GM12878 (cell line): Measurements from ENCODE around the gene ABCA4. TPM values are rescaled to one million over a fixed set of nuclear protein-coding genes. Genes with fewer than 3 reads are reported as not detected.

Source experiments
- ATF7 ChIP-seq: fragments of 450-650 bp; IDR thresholded peaks from 2 replicates; pipeline ENCODE4 v1.6.1; 2016; ENCODE audit warnings: low read depth, mild to moderate bottlenecking
- BACH1 ChIP-seq: fragments of 450-650 bp; IDR thresholded peaks from 2 replicates; pipeline ENCODE4 v1.6.1; 2017; ENCODE audit warnings: mild to moderate bottlenecking, borderline replicate concordance
- BCL11A ChIP-seq: IDR thresholded peaks from 2 replicates; pipeline ENCODE4 v1.6.1; 2011; ENCODE audit warnings: low read depth, low read length
- BCL3 ChIP-seq: IDR thresholded peaks from 2 replicates; pipeline ENCODE4 v1.6.1; 2011; ENCODE audit warnings: borderline replicate concordance, low read depth, mild to moderate bottlenecking, moderate library complexity, low read length; ENCODE audit not compliant: insufficient read depth, poor library complexity, severe bottlenecking
- BMI1 ChIP-seq: fragments of 450-650 bp; IDR thresholded peaks from 2 replicates; pipeline ENCODE4 v1.6.1; 2016; ENCODE audit warnings: mild to moderate bottlenecking, moderate library complexity, borderline replicate concordance
- CBX5 ChIP-seq: sonication (generic); IDR thresholded peaks from 2 replicates; pipeline ENCODE4 v1.6.1; 2016; ENCODE audit warnings: low read depth, moderate library complexity, mild to moderate bottlenecking, inconsistent platforms
- EGR1 ChIP-seq, 2 experiments: IDR thresholded peaks; 1 replicate in 1 of 2; 2 replicates in 1 of 2; pipeline ENCODE4 v1.6.1; 2011 to 2012; ENCODE audit warnings: low read depth in 2 of 2, low read length in 2 of 2, borderline replicate concordance in 1 of 2, mild to moderate bottlenecking in 1 of 2, moderate library complexity in 1 of 2
- ETV6 ChIP-seq, 2 experiments: fragments of 450-650 bp in 1 of 2; IDR thresholded peaks in 1 of 2; conservative IDR thresholded peaks in 1 of 2; 2 replicates each; pipeline ENCODE4 v1.6.1; 2014; ENCODE audit warnings: antibody characterized with exemption in 1 of 2, borderline replicate concordance in 1 of 2, low read depth in 1 of 2, mild to moderate bottlenecking in 1 of 2, moderate library complexity in 1 of 2
- FOXK2 ChIP-seq: fragments of 450-650 bp; IDR thresholded peaks from 2 replicates; pipeline ENCODE4 v1.6.1; 2017; ENCODE audit warnings: mild to moderate bottlenecking, moderate library complexity
- FOXM1 ChIP-seq: IDR thresholded peaks from 2 replicates; pipeline ENCODE4 v1.6.1; 2012; ENCODE audit warnings: low read depth, mild to moderate bottlenecking, inconsistent platforms, low read length, moderate library complexity
- GABPA ChIP-seq: IDR thresholded peaks from 2 replicates; pipeline ENCODE4 v1.6.1; 2014; ENCODE audit warnings: antibody characterized with exemption, low read depth, mild to moderate bottlenecking, inconsistent platforms
- HDAC2 ChIP-seq: fragments of 200-600 bp; sonication (generic); IDR thresholded peaks from 2 replicates; pipeline ENCODE4 v1.6.1; 2017
- HSF1 ChIP-seq: fragments of 150-350 bp; IDR thresholded peaks from 2 replicates; pipeline ENCODE4 v1.6.1; 2014; ENCODE audit warnings: mild to moderate bottlenecking, low read depth, low read length
- KLF5 ChIP-seq: fragments of 450-650 bp; IDR thresholded peaks from 2 replicates; pipeline ENCODE4 v1.6.1; 2014; ENCODE audit warnings: mild to moderate bottlenecking; ENCODE audit not compliant: partially characterized antibody
- LARP7 ChIP-seq: fragments of 450-650 bp; IDR thresholded peaks from 2 replicates; pipeline ENCODE4 v1.6.1; 2017; ENCODE audit warnings: mild to moderate bottlenecking
- NFIC ChIP-seq: IDR thresholded peaks from 2 replicates; pipeline ENCODE4 v1.6.1; 2012; ENCODE audit warnings: low read depth, mild to moderate bottlenecking, inconsistent platforms, low read length, moderate library complexity
- POU2F2 ChIP-seq: IDR thresholded peaks from 3 replicates; pipeline ENCODE4 v1.6.1; 2011; ENCODE audit warnings: low read depth, mild to moderate bottlenecking, low read length, borderline replicate concordance
- RAD51 ChIP-seq: fragments of 450-650 bp; IDR thresholded peaks from 2 replicates; pipeline ENCODE4 v1.6.1; 2016; ENCODE audit warnings: moderate library complexity, mild to moderate bottlenecking, inconsistent platforms
- SMARCA5 ChIP-seq: fragments of 450-650 bp; IDR thresholded peaks from 2 replicates; pipeline ENCODE4 v1.6.1; 2017; ENCODE audit warnings: mild to moderate bottlenecking
- SPI1 ChIP-seq: IDR thresholded peaks from 2 replicates; pipeline ENCODE4 v1.6.1; 2011; ENCODE audit warnings: low read depth, mild to moderate bottlenecking, low read length, moderate library complexity, borderline replicate concordance; ENCODE audit not compliant: insufficient read depth
- SUPT20H ChIP-seq: IDR thresholded peaks from 2 replicates; pipeline ENCODE4 v1.6.1; 2011; ENCODE audit warnings: low read depth, mild to moderate bottlenecking, low read length, moderate library complexity, borderline replicate concordance; ENCODE audit not compliant: control insufficient read depth
- TBL1XR1 ChIP-seq: IDR thresholded peaks from 2 replicates; pipeline ENCODE4 v1.6.1; 2012; ENCODE audit warnings: low read depth, low read length, improper control_type of control experiment
- TCF12 ChIP-seq: IDR thresholded peaks from 2 replicates; pipeline ENCODE4 v1.6.1; 2011; ENCODE audit warnings: low read depth, mild to moderate bottlenecking, low read length
- TCF7 ChIP-seq: IDR thresholded peaks from 2 replicates; pipeline ENCODE4 v1.6.1; 2014; ENCODE audit warnings: antibody characterized with exemption, borderline replicate concordance
- ZSCAN29 ChIP-seq: fragments of 450-650 bp; IDR thresholded peaks from 2 replicates; pipeline ENCODE4 v1.6.1; 2017; ENCODE audit warnings: mild to moderate bottlenecking, moderate library complexity
- ZZZ3 ChIP-seq: IDR thresholded peaks from 2 replicates; pipeline ENCODE4 v1.6.1; 2011; ENCODE audit warnings: low read depth; ENCODE audit not compliant: control insufficient read depth, insufficient read length
- polyA plus RNA-seq, 11 experiments: library from polyadenylated mRNA; depleted of rRNA in 4 of 11; unstranded in 6 of 11; stranded (reverse) in 5 of 11; fragments of >200 nt; fragmentation: Nextera tagmentation in 4 of 11; fragmentation: Illumina TruSeq in 1 of 11; extraction: Ambion mirVana in 4 of 11; extraction: Trizol in 1 of 11; gene quantifications; 1 replicate in 1 of 11; 2 replicates in 10 of 11; pipeline versions ENCODE4 v1.2.1 to v1.2.3, GENCODE V29; 2011 to 2016; ENCODE audit warnings: inconsistent platforms in 2 of 11, missing spikeins in 2 of 11, low read depth in 1 of 11
- total RNA-seq, 4 experiments: library from RNA; depleted of rRNA in 3 of 4; stranded (reverse); fragments of >200 nt in 3 of 4; fragmentation: Illumina TruSeq in 1 of 4; extraction: Trizol in 1 of 4; gene quantifications; 2 replicates each; pipeline versions ENCODE4 v1.2.1 to v1.2.3, GENCODE V29; 2013 to 2021
- TF ChIP-seq, protein P1 (sequence below): fragments of 450-650 bp; IDR thresholded peaks from 2 replicates; pipeline ENCODE4 v1.6.1; 2017; ENCODE audit warnings: low read depth, mild to moderate bottlenecking, moderate library complexity

ABCA4 gene
- total and polyA plus RNA-seq, 10 of the 15 experiments (the other 5 are each of a cell fraction or from before 2014, with no cell fraction given): 0.03 to 0.28 (median 0.11) TPM; not detected in 3

GRCh38 chr1:94037392-94038229 is 83.3 kb downstream of the ABCA4 start (continued):
- TF ChIP-seq BMI1 (no peak), FOXM1 (peak; percentile 91; the same call in 1 of the 2 replicates), ATF7 (no peak), ETV6 (conservative IDR thresholded peaks at IDR 0.05 in 1 of 2, IDR thresholded peaks at IDR 0.05 in 1 of 2; ENCODE audit: borderline replicate concordance in 1 of 2, low read depth in 1 of 2) (0 out of 4 replicates have a peak, but pooled peaks of 1 of the 2 experiments have one; percentile 19), POU2F2 (no peak), EGR1 (IDR thresholded peaks at IDR 0.05; ENCODE audit: borderline replicate concordance in 1 of 2, low read depth in 2 of 2, low read length in 2 of 2) (peak in 1 of 2 experiments; percentile 77; a peak in 2 of 3 replicates), ZSCAN29 (no peak), BCL3 (no peak), CBX5 (no peak), GABPA (0 out of 2 replicates have a peak, but pooled peaks have one; percentile 56), SMARCA5 (no peak), HDAC2 (no peak), RAD51 (no peak), BCL11A (no peak), BACH1 (no peak), ZZZ3 (no peak), SPI1 (0 out of 2 replicates have a peak, but pooled peaks have one; percentile 14), HSF1 (no peak), TBL1XR1 (no peak), KLF5 (no peak), NFIC (peak; percentile 90; the same call in 1 of the 2 replicates), FOXK2 (no peak), TCF12 (no peak), SUPT20H (no peak), TCF7 (peak; percentile 13; the same call in 1 of the 2 replicates), LARP7 (no peak)
- TF ChIP-seq, protein P1, sequence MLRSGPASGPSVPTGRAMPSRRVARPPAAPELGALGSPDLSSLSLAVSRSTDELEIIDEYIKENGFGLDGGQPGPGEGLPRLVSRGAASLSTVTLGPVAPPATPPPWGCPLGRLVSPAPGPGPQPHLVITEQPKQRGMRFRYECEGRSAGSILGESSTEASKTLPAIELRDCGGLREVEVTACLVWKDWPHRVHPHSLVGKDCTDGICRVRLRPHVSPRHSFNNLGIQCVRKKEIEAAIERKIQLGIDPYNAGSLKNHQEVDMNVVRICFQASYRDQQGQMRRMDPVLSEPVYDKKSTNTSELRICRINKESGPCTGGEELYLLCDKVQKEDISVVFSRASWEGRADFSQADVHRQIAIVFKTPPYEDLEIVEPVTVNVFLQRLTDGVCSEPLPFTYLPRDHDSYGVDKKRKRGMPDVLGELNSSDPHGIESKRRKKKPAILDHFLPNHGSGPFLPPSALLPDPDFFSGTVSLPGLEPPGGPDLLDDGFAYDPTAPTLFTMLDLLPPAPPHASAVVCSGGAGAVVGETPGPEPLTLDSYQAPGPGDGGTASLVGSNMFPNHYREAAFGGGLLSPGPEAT: no peak
